ENCODE data around the gene SVOPL. TPM values are rescaled to one million over a fixed set of nuclear protein-coding genes. Genes with fewer than 3 reads are reported as not detected.

Gene SVOPL
- total RNA-seq, 2 experiments from 2014 or later: not detected

DNA sequence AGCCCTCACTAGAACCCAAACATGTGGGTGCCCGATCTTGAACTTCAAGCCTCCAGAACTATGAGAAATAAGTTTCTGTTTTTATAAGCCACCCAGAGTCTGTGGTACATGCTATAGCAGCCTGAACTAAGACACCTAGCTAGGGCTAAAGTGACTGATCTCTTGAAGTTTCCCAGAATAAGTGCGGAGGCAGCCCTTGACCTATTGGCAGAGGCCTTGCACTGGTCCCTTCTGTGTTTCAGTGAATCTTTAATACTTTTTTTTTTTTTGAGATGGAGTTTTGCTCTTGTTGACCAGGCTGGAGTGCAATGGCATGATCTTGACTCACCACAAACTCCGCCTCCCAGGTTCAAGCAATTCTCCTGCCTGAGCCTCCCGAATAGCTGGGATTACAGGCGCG lies 85.1 kb downstream of the SVOPL start:
- no peak for ATAC-seq (ENCODE audit: poor library complexity)
- Histone ChIP-seq H3K4me1 (ENCODE audit: insufficient read depth, low read length) (no peaks in the 10 kb centered on the region), H3K36me3 (ENCODE audit: insufficient read depth, low read length) (no peaks in the 10 kb centered on the region), H3K27ac (ENCODE audit: low read depth in 1 of 2, low read length in 2 of 2) (no peak overlapping the region), H3K9me3 (ENCODE audit: control insufficient read depth in 1 of 2, insufficient read depth in 1 of 2, low read length in 2 of 2) (no peaks in the 10 kb centered on the region), H3K4me3 (ENCODE audit: low read length) (no peak overlapping the region), H3K27me3 (ENCODE audit: control insufficient read depth in 1 of 2, insufficient read depth in 2 of 2, low read length in 2 of 2) (no peaks in the 10 kb centered on the region)
- H3K9me3 Mint-ChIP-seq: no peaks in the 10 kb centered on the region
- H3K27ac Mint-ChIP-seq: no peak overlapping the region
- H3K4me3 Mint-ChIP-seq: no peak overlapping the region
- peaks cover 10% of the 10 kb centered on the region for H3K4me1 Mint-ChIP-seq (ENCODE audit: low read depth)
- H3K36me3 Mint-ChIP-seq (ENCODE audit: low read depth): no peaks in the 10 kb centered on the region
- no peaks in the 10 kb centered on the region for H3K27me3 Mint-ChIP-seq
- TF ChIP-seq, protein P1, sequence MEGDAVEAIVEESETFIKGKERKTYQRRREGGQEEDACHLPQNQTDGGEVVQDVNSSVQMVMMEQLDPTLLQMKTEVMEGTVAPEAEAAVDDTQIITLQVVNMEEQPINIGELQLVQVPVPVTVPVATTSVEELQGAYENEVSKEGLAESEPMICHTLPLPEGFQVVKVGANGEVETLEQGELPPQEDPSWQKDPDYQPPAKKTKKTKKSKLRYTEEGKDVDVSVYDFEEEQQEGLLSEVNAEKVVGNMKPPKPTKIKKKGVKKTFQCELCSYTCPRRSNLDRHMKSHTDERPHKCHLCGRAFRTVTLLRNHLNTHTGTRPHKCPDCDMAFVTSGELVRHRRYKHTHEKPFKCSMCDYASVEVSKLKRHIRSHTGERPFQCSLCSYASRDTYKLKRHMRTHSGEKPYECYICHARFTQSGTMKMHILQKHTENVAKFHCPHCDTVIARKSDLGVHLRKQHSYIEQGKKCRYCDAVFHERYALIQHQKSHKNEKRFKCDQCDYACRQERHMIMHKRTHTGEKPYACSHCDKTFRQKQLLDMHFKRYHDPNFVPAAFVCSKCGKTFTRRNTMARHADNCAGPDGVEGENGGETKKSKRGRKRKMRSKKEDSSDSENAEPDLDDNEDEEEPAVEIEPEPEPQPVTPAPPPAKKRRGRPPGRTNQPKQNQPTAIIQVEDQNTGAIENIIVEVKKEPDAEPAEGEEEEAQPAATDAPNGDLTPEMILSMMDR (IDR thresholded peaks at IDR 0.05): no peak
- ChIA-PET POLR2A (interaction anchor here (0.9 kb wide), 1 partner anchor 9 kb away, joined by 3 read pairs; no protein-coding TSS in a partner anchor), CTCF (interaction anchor here (1.1 kb wide), 1 partner anchor 11 kb away, joined by 3 read pairs; no protein-coding TSS in a partner anchor)
- DNase-seq: no peak
- intact Hi-C loops (cut with DNase I, micrococcal nuclease): no loop called here

DNA sequence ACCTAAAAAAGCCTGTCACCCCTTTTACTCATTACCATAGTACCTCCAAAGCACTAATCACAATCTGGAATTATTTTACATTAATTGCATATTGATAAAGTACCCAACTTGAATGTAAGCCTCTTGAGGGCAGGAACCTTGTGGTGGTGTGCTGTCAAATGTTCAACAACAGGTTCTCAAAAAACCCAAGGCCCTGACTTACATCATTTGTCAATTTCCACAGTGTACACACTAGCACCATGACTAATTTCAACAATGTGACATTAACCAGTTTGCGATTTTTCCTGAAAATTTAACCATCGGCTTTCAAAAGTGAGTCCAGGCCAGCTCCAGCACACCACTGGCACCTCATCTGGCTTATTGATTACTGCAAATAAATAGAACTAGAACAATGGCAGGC lies 87.5 kb downstream of the SVOPL start:
- DNase-seq: no peak
- H3K4me1 ChIP-seq (ENCODE audit: insufficient read depth, low read length): no peaks in the 10 kb centered on the region
- Mint-ChIP-seq H3K27ac (no peak overlapping the region), H3K27me3 (no peaks in the 10 kb centered on the region), H3K4me3 (no peak overlapping the region), H3K4me1 (ENCODE audit: low read depth) (peaks cover 10% of the 10 kb centered on the region), H3K9me3 (no peaks in the 10 kb centered on the region), H3K36me3 (ENCODE audit: low read depth) (no peaks in the 10 kb centered on the region)
- ChIA-PET CTCF (interaction anchor here (0.6 kb wide), 1 partner anchor 93 kb away, joined by 4 read pairs; no protein-coding TSS in a partner anchor), POLR2A (interaction anchor here (1.6 kb wide), 1 partner anchor 11 kb away, joined by 6 read pairs; no protein-coding TSS in a partner anchor)
- intact Hi-C loops (cut with DNase I, micrococcal nuclease): no loop called here
- H3K27ac ChIP-seq (ENCODE audit: low read depth in 1 of 2, low read length in 2 of 2): no peak overlapping the region
- no peaks in the 10 kb centered on the region for H3K36me3 ChIP-seq (ENCODE audit: insufficient read depth, low read length)
- no peaks in the 10 kb centered on the region for H3K27me3 ChIP-seq (ENCODE audit: control insufficient read depth in 1 of 2, insufficient read depth in 2 of 2, low read length in 2 of 2)
- no peak overlapping the region for H3K4me3 ChIP-seq (ENCODE audit: low read length)
- ATAC-seq (ENCODE audit: poor library complexity): no peak
- no peaks in the 10 kb centered on the region for H3K9me3 ChIP-seq (ENCODE audit: control insufficient read depth in 1 of 2, insufficient read depth in 1 of 2, low read length in 2 of 2)
- TF ChIP-seq, protein P1 (IDR thresholded peaks at IDR 0.05): no peak

DNA sequence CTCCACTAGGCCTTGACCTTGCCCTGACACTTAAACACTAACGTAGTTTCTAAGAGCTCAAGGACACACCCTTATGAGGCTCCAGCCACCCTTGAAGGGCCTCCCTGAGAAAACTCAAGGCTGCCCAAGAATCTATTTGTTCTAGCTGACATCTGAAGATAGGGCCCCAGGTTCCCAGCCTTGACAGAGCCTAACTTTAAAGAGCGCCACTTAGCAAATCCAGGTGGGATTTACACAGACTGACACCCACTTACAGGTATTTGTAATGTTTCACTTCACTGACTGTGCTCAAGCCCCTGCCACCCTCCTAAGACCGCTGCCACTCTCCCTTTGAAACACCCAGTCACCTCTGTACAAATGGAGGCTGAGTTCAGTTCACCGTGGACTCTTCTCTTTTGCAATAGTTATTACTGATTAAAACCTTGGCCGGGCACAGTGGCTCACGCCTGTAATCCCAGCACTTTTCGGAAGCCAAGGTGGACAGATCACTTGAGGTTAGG lies 90.4 kb downstream of the SVOPL start:
- Mint-ChIP-seq H3K4me1 (ENCODE audit: low read depth) (peaks cover 24% of the 10 kb centered on the region), H3K36me3 (ENCODE audit: low read depth) (no peaks in the 10 kb centered on the region), H3K9me3 (no peaks in the 10 kb centered on the region), H3K27ac (no peak overlapping the region), H3K27me3 (no peaks in the 10 kb centered on the region), H3K4me3 (no peak overlapping the region)
- no peak overlapping the region for H3K27ac ChIP-seq (ENCODE audit: low read depth in 1 of 2, low read length in 2 of 2)
- ChIA-PET POLR2A (no interaction called here), CTCF (no interaction called here)
- no peaks in the 10 kb centered on the region for H3K9me3 ChIP-seq (ENCODE audit: control insufficient read depth in 1 of 2, insufficient read depth in 1 of 2, low read length in 2 of 2)
- no peak for DNase-seq
- H3K4me1 ChIP-seq (ENCODE audit: insufficient read depth, low read length): no peaks in the 10 kb centered on the region
- TF ChIP-seq, protein P1 (IDR thresholded peaks at IDR 0.05): no peak
- no peaks in the 10 kb centered on the region for H3K27me3 ChIP-seq (ENCODE audit: control insufficient read depth in 1 of 2, insufficient read depth in 2 of 2, low read length in 2 of 2)
- no peak for ATAC-seq (ENCODE audit: poor library complexity)
- no peak overlapping the region for H3K4me3 ChIP-seq (ENCODE audit: low read length)
- intact Hi-C loops (cut with DNase I, micrococcal nuclease): no loop called here
- H3K36me3 ChIP-seq (ENCODE audit: insufficient read depth, low read length): no peaks in the 10 kb centered on the region

Data from CD4-positive, alpha-beta T cell (primary cell).